GM12878 (cell line): ENCODE data around the gene DPEP1.

Source experiments
- CTCF ChIP-seq, 3 experiments: IDR thresholded peaks in 2 of 3; conservative IDR thresholded peaks in 1 of 3; 2 replicates each; pipeline ENCODE4 v1.5.1; 2011; ENCODE audit warnings: low read depth in 3 of 3, low read length in 3 of 3, mild to moderate bottlenecking in 3 of 3, control low read depth in 2 of 3, moderate library complexity in 2 of 3, inconsistent platforms in 1 of 3, mixed read lengths in 1 of 3; ENCODE audit not compliant: control insufficient read depth in 2 of 3, insufficient read depth in 1 of 3; ENCODE audit errors: extremely low read depth in 1 of 3
- EP300 ChIP-seq, 2 experiments: fragments of 150-350 bp in 1 of 2; IDR thresholded peaks; 2 replicates each; pipeline ENCODE4 v1.6.1; 2011 to 2012; ENCODE audit warnings: low read depth in 2 of 2, low read length in 2 of 2, borderline replicate concordance in 1 of 2, improper control_type of control experiment in 1 of 2, inconsistent platforms in 1 of 2; ENCODE audit not compliant: control insufficient read depth in 1 of 2
- EZH2 ChIP-seq: IDR thresholded peaks from 2 replicates; pipeline ENCODE4 v1.6.1; 2012; ENCODE audit warnings: low read depth, mild to moderate bottlenecking, control low read depth, inconsistent platforms, low read length, borderline replicate concordance; ENCODE audit not compliant: control insufficient read depth
- GABPA ChIP-seq: IDR thresholded peaks from 2 replicates; pipeline ENCODE4 v1.6.1; 2014; ENCODE audit warnings: antibody characterized with exemption, low read depth, mild to moderate bottlenecking, inconsistent platforms
- MTA2 ChIP-seq: fragments of 450-650 bp; IDR thresholded peaks from 2 replicates; pipeline ENCODE4 v1.6.1; 2016; ENCODE audit warnings: low read depth, mild to moderate bottlenecking, moderate library complexity
- NR2C2 ChIP-seq: IDR thresholded peaks from 2 replicates; pipeline ENCODE4 v1.6.1; 2011; ENCODE audit warnings: borderline replicate concordance, low read depth; ENCODE audit not compliant: control insufficient read depth, insufficient read length
- POLR2A ChIP-seq: IDR thresholded peaks from 2 replicates; pipeline ENCODE4 v1.6.1; 2011; ENCODE audit warnings: low read depth, mild to moderate bottlenecking, low read length
- POLR2AphosphoS5 ChIP-seq: IDR thresholded peaks from 2 replicates; pipeline ENCODE4 v1.6.1; 2011; ENCODE audit warnings: mild to moderate bottlenecking, low read length, inconsistent platforms
- REST ChIP-seq: IDR thresholded peaks from 2 replicates; pipeline ENCODE4 v1.6.1; 2012; ENCODE audit warnings: mild to moderate bottlenecking, low read depth, low read length
- RFX5 ChIP-seq: IDR thresholded peaks from 2 replicates; pipeline ENCODE4 v1.6.1; 2011; ENCODE audit warnings: low read depth, low read length, improper control_type of control experiment
- SREBF1 ChIP-seq: IDR thresholded peaks from 2 replicates; pipeline ENCODE4 v1.6.1; 2012; ENCODE audit warnings: mild to moderate bottlenecking, low read length
- ZNF274 ChIP-seq: IDR thresholded peaks from one replicate; pipeline ENCODE4 v1.8.0; 2011; ENCODE audit not compliant: insufficient read length, insufficient read depth

GRCh38 chr16:89670496-89671431 lies 57.3 kb downstream of the DPEP1 start:
- TF ChIP-seq CTCF (IDR thresholded peaks at IDR 0.05 in 2 of 3, conservative IDR thresholded peaks at IDR 0.05 in 1 of 3; ENCODE audit: control insufficient read depth in 2 of 3, extremely low read depth in 1 of 3, insufficient read depth in 1 of 3, low read depth in 3 of 3, low read length in 3 of 3): no peak
- no peak for TF ChIP-seq POLR2AphosphoS5
- no peak for TF ChIP-seq SREBF1
- TF ChIP-seq REST: no peak
- TF ChIP-seq MTA2: no peak
- no peak for TF ChIP-seq ZNF274
- no peak for TF ChIP-seq EZH2
- no peak for TF ChIP-seq RFX5
- TF ChIP-seq POLR2A: no peak
- TF ChIP-seq EP300 (IDR thresholded peaks at IDR 0.05; ENCODE audit: borderline replicate concordance in 1 of 2, control insufficient read depth in 1 of 2, low read depth in 2 of 2, low read length in 2 of 2): no peak
- TF ChIP-seq NR2C2: no peak
- no peak for TF ChIP-seq GABPA
